Mononuclear cell (primary cell): Measurements from ENCODE around the gene BTG2. TPM values are rescaled to one million over a fixed set of nuclear protein-coding genes. Genes with fewer than 3 reads are reported as not detected.

Experiments
- H3K27me3 ChIP-seq: 2 replicates; pipeline ENCODE4 v1.6.0; 2011; ENCODE audit warnings: low read length, control low read depth; ENCODE audit not compliant: insufficient read depth
- H3K4me1 ChIP-seq: 2 replicates; pipeline ENCODE4 v1.5.1; 2011; ENCODE audit warnings: mild to moderate bottlenecking, low read length, control low read depth; ENCODE audit not compliant: insufficient read depth
- H3K4me3 ChIP-seq: 2 replicates; pipeline ENCODE4 v1.5.1; 2011; ENCODE audit warnings: mild to moderate bottlenecking, low read length, moderate library complexity
- H3K9me3 ChIP-seq: 2 replicates; pipeline ENCODE4 v1.5.1; 2011; ENCODE audit warnings: low read depth, mild to moderate bottlenecking, control low read depth, low read length
- total RNA-seq: library from RNA; depleted of rRNA; stranded (reverse); fragments of >200 nt; gene quantifications from one replicate; pipeline ENCODE4 v1.2.3, GENCODE V29; 2012

The BTG2 gene
- total RNA-seq, 1 donor: 842 TPM

DNA sequence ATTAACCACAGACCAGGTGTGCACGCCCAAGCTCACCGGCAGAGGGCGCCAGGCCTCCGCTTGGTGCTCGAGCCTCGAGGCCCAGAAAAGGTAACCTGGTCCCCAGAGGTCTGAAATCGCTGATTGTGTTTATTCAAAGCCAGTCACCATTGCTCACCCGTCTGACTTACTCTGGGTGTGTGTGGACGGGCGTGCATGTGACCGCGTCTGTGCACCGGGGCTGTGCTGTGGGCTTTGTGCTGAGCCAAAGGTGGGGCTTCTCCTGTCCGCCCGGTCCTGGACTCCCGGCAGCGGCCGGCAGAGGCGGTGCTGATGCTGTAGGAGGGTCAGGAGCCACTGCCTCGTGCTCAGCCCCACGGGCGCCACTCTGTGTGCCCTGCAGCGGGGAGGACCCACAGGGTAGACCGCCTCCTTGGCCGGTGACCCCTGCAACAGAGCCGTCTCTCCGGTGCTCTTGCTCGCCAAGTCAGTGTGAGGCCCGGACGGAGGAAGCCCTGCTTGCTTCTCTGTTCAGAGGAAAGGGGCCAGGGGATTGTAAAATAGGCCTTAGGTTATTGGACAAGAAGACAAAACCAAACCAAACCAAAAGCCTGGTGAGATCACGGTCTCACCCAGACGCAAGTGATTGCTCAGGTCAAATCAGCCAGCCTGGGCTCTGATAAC lies 32.0 kb upstream of the BTG2 start:
- peaks cover 76% of the 10 kb centered on the region for H3K4me1 ChIP-seq
- no peaks in the 10 kb centered on the region for H3K27me3 ChIP-seq
- peak overlapping the region; percentile 40 for H3K4me3 ChIP-seq
- no peaks in the 10 kb centered on the region for H3K9me3 ChIP-seq

DNA sequence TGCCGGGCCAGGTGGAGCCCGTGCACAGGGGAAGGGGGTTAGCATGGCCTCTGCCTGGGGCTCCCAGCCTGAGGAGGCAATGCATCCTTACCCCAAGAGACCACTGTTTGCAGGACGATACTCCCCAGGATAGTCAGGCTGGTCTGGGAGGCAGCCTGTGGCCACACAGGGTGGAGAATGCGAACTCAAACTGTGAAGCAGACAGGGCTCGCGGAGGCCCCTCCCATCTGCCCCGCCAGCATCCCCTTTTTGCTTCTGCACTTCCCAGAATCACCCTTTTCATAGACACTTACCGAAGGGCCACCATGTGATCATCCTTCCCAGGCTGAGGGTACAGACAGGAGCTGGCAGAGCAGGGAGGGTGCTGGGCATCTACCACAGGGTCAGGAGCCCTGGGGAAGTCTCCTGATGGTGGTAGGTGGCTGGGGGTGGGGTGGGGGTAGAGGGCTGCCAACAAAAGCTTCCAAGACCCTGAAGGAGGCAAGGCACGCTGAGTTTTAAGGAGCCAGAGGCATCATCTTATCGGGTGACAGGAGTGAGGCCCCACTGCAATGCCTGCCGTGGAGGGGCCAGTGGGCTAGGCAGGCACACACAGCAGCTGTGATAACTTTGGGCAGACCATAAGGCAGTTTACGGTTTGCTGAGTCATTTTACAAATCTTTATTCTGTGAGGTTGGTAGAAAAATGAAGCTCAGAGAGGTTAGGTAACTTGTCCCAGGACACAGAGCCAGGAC lies 31.3 kb upstream of the BTG2 start:
- Histone ChIP-seq H3K4me3 (peak overlapping the region; percentile 40), H3K9me3 (no peaks in the 10 kb centered on the region), H3K27me3 (no peaks in the 10 kb centered on the region), H3K4me1 (peaks cover 76% of the 10 kb centered on the region)

DNA sequence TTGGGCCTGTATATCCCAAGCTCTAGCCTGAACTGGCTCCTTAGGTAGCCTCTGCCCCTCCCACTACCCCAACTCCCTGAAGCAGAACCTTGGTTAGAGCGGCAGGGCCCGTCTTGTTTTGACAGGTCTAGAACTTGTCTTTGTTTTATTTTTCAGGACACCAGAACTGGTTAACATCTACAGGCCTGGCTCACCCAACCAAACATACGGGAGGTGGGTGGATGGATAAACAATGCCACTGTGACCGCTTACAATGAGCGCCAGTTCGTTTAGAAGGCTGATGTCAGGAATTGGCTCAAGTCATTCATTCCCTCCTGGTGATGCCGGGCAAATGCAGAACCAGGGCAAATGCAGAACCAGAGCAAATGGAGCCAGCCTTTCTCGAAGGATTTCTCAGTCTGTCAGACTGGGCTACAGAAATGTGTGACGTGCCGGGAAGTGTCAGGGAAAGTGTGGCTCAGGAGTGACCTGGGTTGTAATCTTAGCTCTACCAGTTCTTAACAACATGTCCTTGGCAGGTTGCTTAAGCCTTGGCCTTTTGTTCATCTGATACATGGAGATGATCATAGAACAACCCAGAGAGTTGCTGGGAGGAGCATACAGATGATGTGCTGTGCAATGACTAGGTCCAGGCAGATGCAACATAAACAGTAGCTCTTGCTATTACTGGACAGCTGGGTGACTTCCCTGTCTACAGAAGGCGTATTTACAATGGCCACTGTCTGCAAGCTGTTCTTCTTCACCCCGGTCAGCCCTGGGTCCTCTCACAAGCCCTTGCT lies 30.5 kb upstream of the BTG2 start:
- H3K4me3 ChIP-seq: no peak overlapping the region
- H3K9me3 ChIP-seq: no peaks in the 10 kb centered on the region
- no peaks in the 10 kb centered on the region for H3K27me3 ChIP-seq
- H3K4me1 ChIP-seq: peaks cover 76% of the 10 kb centered on the region

DNA sequence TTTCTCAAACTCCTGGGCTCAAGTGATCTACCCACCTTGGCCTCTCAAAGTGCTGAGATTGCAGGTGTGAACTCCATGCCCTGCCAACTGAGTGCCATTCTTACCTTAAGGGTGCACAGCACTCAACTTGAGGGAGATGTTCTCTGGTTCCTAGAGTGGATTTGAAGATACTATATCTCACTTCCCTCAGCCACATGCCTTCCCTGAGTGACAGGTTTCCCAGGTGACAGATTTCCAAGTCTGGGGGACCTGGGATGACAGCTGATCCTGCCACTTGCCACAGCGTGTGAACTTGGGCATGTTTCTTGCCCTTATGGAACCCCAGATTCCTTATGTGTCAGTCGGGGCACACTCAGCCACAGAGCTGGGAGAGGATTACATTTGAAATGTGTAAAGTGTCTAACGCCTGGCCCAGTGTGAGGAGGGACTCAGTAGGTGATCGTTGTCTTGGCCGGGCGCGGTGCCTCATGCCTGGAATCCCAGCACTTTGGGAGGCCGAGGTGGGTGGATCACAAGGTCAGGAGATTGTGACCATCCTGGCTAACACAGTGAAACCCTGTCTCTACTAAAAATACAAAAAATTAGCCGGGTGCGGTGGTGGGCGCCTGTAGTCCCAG lies 29.6 kb upstream of the BTG2 start:
- Histone ChIP-seq H3K4me1 (peaks cover 72% of the 10 kb centered on the region), H3K27me3 (no peaks in the 10 kb centered on the region), H3K4me3 (no peak overlapping the region)

DNA sequence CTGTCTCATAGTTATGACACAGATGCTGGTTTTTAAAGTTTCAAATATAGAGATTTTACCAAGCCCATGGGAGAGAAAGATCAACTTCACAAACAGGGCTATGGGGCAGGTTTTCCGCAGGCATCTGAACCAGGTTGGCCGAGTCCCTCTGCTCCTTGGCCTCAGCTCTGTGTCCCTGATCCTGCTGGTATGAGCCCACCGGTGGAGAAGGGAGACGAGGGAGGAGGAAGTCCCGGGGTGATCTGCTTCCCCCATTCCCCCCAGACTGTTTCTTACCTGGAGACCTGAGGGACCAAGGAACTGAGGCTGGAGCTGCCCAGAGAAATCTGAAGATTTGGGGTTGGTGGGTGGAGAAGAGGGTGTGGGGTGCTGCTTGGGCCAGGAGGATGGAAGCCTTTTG lies 28.9 kb upstream of the BTG2 start:
- no peaks in the 10 kb centered on the region for H3K9me3 ChIP-seq
- no peak overlapping the region for H3K4me3 ChIP-seq
- no peaks in the 10 kb centered on the region for H3K27me3 ChIP-seq
- peaks cover 70% of the 10 kb centered on the region for H3K4me1 ChIP-seq

More for the DNA sequence above, 29.6 kb upstream of the BTG2 start:
- no peaks in the 10 kb centered on the region for H3K9me3 ChIP-seq

DNA sequence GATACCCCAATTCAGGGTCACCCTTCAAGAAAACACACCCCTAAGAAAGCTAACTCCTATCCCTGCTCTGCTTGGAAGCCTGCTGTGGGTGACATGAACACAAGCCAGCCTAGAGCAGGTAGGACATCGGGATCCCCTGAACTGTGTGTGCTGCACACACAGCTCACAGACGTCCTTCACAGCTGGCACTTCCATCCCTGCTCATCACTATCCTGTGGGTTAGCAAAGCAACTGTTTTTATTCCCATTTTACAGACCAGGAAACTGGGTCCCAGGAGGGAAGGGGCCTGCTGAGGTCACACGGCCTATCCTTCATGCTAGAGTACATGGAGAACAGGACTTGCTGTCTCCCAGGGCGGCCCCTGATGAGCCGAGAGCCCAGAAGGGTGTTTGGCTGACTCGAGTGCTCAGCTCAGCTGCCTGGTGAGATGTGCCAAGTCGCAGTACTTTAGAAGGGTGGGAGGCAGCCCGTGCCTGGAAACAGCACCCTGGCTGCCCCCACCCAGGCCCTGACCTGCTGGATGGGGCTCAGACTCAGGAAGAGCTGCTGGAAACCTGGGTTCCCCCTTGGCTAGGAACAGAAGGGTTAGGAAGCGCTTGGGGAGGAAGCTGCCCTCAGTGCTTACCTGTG lies 28.3 kb upstream of the BTG2 start:
- Histone ChIP-seq H3K9me3 (no peaks in the 10 kb centered on the region), H3K27me3 (no peaks in the 10 kb centered on the region), H3K4me3 (no peak overlapping the region), H3K4me1 (peaks cover 75% of the 10 kb centered on the region)

DNA sequence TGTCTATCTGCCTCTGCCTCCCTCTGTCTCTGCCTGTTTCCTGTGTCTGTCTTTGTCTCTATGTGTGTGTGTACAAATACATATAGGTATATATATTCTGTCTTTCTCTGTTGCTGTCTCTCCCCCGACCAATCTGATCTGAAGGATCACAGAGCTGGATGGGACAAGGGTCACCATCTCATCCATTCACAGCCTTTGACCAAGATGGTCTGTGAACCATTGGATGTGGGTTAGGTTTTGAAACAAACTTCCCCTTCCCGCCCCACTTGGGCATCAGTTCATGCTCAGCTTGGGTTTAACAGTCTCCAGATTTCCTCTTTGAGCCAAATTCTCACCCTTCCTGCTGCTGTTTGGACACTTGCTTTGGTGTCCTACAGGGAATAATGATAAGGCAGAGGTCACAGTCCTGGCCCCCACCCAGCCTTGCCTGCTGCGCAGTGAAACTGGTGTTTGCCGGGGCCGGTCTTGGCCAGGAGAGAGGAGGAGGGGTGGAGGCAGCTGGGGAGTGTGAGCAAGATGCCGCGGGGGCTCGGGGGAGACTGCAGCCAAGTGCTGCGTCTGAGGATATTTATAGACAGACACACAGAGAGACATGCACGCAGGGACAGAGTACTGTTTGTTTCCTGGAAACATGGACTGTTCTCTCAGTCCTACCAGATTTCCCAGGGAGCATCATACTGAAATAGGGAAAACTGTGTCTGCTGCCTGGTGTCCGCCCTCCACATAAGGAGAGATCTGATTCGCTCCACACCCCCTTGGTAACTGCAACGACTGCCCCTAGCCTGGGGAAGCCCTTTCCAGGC lies 27.0 kb upstream of the BTG2 start:
- Histone ChIP-seq H3K4me1 (peaks cover 78% of the 10 kb centered on the region), H3K27me3 (no peaks in the 10 kb centered on the region), H3K4me3 (no peak overlapping the region), H3K9me3 (no peaks in the 10 kb centered on the region)

DNA sequence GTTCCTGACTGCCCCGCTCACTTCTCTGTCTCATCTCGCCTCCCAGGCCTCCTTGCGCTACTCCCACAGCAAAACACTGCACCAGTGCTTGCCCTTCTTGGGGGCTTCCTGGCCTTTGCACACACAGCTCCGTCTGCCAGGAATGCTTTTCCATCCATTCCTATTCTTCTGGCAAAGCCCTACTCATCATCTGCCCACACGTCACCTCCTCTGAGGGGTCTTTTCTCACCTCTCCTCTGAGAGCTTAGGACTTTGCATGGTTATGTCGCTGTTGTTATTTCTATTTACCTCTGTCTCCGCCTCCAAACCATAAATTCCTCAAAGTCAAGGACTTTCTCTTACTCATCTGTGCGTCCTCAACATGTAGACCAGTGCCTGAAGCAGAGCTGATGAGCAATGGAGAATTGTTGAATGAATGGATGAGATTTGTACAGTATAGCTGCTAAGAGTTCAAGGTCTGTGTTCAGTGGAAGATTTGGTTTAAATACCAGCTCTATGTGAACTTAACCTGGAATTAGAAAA lies 26.4 kb upstream of the BTG2 start:
- Histone ChIP-seq H3K4me1 (peaks cover 77% of the 10 kb centered on the region), H3K27me3 (no peaks in the 10 kb centered on the region), H3K9me3 (no peaks in the 10 kb centered on the region), H3K4me3 (no peak overlapping the region)

DNA sequence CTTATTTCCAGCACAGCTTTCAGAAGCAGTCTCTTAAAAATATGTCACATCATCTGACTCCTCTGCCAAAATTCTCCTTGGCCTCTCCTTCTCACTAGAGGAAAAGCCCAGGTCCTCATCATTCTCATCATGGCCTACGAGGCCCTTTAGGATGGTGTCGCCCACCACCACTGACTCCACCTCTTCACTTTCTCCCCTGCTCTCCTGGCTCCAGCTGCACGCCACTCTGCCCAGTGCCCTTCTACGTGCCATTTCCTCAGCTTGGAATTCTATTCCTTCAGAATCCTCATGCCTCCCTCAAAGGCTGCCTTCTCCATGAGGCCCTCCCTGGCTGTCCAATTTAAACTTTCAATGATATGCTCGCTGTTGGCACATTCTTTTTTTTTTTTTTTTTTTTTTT lies 25.3 kb upstream of the BTG2 start:
- Histone ChIP-seq H3K4me3 (no peak overlapping the region), H3K27me3 (no peaks in the 10 kb centered on the region), H3K4me1 (peaks cover 77% of the 10 kb centered on the region), H3K9me3 (no peaks in the 10 kb centered on the region)

DNA sequence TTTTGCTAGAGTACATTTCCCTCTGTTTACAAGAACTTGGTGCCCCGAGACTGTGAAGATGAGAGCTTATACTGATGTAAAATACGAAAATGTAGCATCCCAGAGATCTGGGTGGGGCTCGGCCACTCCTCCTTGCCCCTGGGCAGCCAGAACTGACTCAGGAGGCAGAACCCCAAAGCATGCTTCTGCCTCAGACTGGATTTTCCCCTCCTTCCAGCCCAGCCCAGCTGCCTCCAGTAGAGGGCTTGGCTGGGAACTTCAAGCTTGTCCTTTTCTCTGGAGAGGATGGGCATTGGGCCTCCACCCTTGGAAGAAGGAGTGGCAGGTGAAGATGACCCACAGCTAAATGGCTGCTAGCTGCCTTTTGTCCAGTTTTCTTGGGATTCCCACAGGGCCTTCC lies 24.3 kb upstream of the BTG2 start:
- H3K9me3 ChIP-seq: no peaks in the 10 kb centered on the region
- no peaks in the 10 kb centered on the region for H3K27me3 ChIP-seq
- no peak overlapping the region for H3K4me3 ChIP-seq
- H3K4me1 ChIP-seq: peaks cover 77% of the 10 kb centered on the region

DNA sequence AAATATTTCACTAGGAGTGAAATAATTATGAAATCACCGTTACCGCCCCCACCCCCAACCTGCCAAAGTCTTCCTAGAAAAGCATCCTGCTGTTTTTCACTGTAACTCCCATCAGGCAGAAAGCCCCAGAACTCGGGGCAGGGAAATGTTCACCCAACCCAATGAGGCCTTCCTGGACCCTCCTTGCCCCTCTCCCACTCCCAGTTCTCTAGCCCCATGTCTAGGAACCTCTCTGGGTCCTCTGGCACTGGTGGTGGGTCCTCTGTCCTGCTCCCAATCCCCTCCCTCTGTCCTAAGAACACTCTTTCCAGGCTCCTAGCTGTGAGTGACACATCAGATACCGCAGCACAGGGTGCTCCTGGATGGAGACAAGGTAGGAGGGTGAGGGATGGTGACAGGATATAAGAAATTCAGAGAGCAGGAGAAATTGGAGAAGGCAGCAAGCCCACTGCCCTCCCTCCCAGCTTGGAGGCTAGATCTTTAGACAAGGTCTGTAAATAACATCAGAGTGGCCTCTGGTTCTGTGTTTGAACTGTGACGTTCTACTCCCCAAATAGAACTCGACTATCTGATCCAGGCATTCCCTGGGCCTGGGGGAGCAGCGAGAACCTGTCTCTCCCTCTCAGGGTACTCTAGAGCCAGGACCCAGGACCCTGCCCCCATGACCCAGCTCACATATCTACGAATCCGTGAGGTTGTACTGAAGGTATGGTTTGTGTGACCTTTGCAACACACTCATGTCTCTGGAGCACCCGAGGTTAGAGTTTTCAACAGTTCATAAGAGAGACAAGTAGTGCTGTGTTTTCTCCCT lies 23.3 kb upstream of the BTG2 start:
- Histone ChIP-seq H3K27me3 (no peaks in the 10 kb centered on the region), H3K4me3 (no peak overlapping the region), H3K9me3 (no peaks in the 10 kb centered on the region), H3K4me1 (peaks cover 79% of the 10 kb centered on the region)

DNA sequence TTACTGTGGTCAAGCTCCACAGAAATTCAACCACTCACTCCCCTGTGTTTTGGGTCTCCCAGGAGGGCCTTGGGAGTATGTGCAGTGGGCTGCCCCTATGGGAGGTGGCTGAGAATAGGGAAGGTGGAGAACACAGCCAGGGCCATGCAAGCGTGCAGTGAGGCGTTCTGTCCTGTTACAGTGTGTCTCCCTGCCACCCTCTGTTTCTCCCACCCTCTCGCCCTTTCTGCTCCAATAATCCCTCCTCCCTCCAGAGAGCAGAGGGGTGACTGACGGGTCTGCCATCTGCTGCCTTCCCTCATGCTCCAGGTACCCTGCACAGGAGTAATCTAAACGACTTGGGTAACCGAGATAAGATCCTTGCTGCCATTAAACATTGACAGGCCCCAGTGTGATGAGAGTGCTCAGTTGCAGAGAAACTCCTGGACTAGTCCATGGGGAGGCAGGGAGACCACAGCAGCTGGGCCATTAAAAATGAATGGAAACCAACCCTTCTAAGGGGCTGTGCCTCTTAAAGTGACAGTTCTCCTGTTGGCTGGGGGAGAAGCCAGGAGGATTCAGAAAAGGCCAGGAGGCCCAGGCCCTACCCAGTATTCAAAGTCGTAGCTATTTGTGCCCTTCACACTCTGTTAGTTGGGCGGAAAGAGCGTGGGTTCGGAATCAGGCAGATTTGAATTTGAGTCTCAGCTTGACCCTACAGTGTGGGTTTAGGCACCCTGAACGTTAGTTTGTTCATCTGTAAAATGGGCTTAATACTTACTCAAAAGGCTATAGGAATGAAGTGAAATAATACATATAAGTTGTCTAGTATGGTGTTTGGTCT lies 22.4 kb upstream of the BTG2 start:
- H3K4me3 ChIP-seq: no peak overlapping the region
- no peaks in the 10 kb centered on the region for H3K9me3 ChIP-seq
- peaks cover 79% of the 10 kb centered on the region for H3K4me1 ChIP-seq
- H3K27me3 ChIP-seq: no peaks in the 10 kb centered on the region

DNA sequence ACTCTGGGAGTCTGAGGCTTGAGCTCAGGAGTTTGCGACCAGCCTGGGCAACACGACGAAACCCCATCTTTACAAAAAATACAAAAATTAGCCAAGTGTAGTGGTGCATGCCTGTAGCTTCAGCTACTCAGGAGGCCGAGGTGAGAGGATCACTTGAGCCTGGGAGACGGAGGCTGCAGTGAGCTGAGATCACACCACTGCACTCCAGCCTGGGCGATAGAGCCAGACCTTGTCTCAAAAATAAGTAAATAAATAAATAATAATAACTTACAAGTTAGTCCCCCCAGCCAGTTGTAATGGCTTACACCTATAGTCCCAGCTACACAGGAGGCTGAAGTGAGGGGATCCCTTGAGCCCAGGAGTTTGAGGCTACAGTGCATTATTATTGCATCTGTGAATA lies 21.7 kb upstream of the BTG2 start:
- Histone ChIP-seq H3K4me1 (peaks cover 79% of the 10 kb centered on the region), H3K4me3 (no peak overlapping the region), H3K27me3 (no peaks in the 10 kb centered on the region), H3K9me3 (no peaks in the 10 kb centered on the region)
